ENCODE measurements around the gene LSS.

GRCh38 chr21:46208761-46209721 lies 19.5 kb downstream of the LSS start:
- TF ChIP-seq CTCF (conservative IDR thresholded peaks at IDR 0.05) (no peak), ZFX (IDR thresholded peaks at IDR 0.05) (no peak)
